ENCODE data around the gene PIN1. TPM values are rescaled to one million over a fixed set of nuclear protein-coding genes. Genes with fewer than 3 reads are reported as not detected.

PIN1 gene
- total and polyA plus RNA-seq, 8 donors, result 15.1 to 92.8 (median 24.1) TPM

GRCh38 chr19:9806803-9807202 is 28.3 kb upstream of the PIN1 start:
- H3K4me3 ChIP-seq, result no peak overlapping the region
- no peak for DNase-seq

DNA sequence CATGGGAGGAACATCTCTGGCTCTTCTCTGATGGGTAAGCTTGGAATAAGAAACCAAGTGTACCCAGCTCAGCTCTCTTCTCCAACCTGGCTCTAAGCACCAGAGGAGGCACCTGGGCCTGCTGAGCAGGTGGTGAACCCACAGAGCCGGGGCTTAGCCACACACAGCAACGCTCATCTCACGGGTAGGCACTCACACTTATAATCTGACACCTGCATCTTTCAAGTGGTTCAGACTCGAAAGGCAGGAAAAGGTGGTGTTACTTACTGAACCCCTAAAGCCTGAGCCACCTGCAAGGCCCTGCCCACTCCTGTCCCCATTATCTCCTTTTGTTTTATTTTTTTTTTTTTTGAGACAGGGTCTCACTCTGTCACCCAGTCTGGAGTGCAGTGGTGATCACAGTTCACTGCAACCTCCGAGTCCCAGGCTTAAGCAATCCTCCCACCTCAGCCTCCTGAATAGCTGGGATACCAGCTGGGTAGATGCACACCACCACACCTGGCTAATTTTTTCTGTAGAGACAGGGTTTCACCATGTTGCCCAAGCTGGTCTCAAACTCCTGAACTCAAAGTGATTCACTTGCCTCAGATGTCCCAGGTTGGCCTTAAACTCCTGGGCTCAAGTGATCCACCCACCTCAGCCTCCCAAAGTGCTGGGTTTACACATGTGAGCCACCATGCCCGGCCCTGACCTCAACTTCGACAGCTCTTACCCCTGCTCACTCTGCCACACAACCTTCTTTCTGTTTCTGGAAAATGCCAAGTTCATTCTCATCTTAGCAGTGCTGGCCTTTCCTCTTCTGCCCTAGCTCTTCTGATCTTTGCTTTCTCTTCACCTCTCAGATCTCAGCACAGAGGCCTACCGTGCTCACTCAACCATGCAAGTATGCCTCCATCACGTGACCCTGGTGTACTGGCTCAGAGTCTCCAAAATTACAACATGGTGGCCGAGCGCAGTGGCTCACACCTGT is 26.0 kb upstream of the PIN1 start:
- intact Hi-C loops (cut with DNase I), result no loop called here
- DNase-seq (no peak), ATAC-seq (no peak), FAIRE-seq (no peak)
- Histone ChIP-seq H3K36me3 (peaks cover 0 to 25% (median 10%) of the 10 kb centered on the region in 3 donors), H3K27ac (no peak overlapping the region), H3K27me3 (no peaks in the 10 kb centered on the region), H3K4me1 (no peaks in the 10 kb centered on the region), H3K9me3 (no peaks in the 10 kb centered on the region), H3K4me3 (no peak overlapping the region)
- 90 to 96% methylated on average over 11 of the region's 11 CpGs for WGBS, 2 donors
- no peak for TF ChIP-seq CTCF (IDR thresholded peaks at IDR 0.05)

More at GRCh38 chr19:9806803-9807202, 28.3 kb upstream of the PIN1 start:
- H3K9me3 ChIP-seq, result no peaks in the 10 kb centered on the region
- ATAC-seq (no peak), FAIRE-seq (no peak)
- H3K4me1 ChIP-seq, result no peaks in the 10 kb centered on the region
- H3K36me3 ChIP-seq, result peaks cover 0 to 25% (median 10%) of the 10 kb centered on the region in 3 donors
- no peaks in the 10 kb centered on the region for H3K27me3 ChIP-seq
- intact Hi-C loops (cut with DNase I), result no loop called here
- TF ChIP-seq CTCF (IDR thresholded peaks at IDR 0.05), result no peak
- H3K27ac ChIP-seq, result no peak overlapping the region
- 91 to 92% methylated on average over 3 of the region's 3 CpGs for whole genome bisulfite sequencing, 2 donors

DNA sequence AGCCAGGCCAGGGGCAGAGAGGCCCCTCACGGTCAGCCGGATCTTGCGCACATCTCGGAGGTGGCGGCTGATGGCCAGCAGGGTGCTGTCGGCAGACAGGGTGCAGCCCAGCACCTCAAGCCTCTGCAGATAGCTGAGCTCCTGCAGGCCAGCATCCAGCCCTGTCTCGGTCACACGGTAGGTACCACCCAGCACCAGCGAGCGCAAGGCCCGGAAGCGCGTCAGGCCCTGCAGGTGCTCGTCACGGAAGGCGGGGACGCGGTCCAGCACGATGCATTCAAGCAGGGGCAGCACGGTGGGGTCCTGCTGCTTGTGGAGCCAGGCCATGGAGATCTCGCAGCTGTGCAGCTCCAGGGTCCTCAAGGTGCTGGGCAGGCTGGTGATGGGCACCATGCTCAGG is 24.0 kb upstream of the PIN1 start:
- no peak for TF ChIP-seq CTCF (IDR thresholded peaks at IDR 0.05)
- no peak for FAIRE-seq
- H3K4me3 ChIP-seq, result no peak overlapping the region
- peaks cover 0 to 25% (median 10%) of the 10 kb centered on the region in 3 donors for H3K36me3 ChIP-seq
- H3K27ac ChIP-seq, result no peak overlapping the region
- no peaks in the 10 kb centered on the region for H3K9me3 ChIP-seq
- peak in 1 of 6 donors; percentile 65 for DNase-seq
- no peak for ATAC-seq
- H3K4me1 ChIP-seq, result no peaks in the 10 kb centered on the region
- intact Hi-C loops (cut with DNase I), result no loop called here
- 97 to 99% methylated on average over 21 of the region's 21 CpGs for WGBS, 2 donors
- H3K27me3 ChIP-seq, result no peaks in the 10 kb centered on the region

- FAIRE-seq, result no peak
These were observed 16.9 kb upstream of the PIN1 start for GRCh38 chr19:9818175-9818733.

More at GRCh38 chr19:9818175-9818733, 16.9 kb upstream of the PIN1 start:
- TF ChIP-seq CTCF (IDR thresholded peaks at IDR 0.05), result no peak
- peak in 1 of 6 donors; percentile 82 for DNase-seq
- 3 to 4% methylated on average over 34 to 39 of the region's 39 CpGs for WGBS, 2 donors
- peak overlapping the region; percentile 61 to 99 (median 82) for H3K4me3 ChIP-seq
- intact Hi-C loops (cut with DNase I), result no loop called here
- no peaks in the 10 kb centered on the region for H3K9me3 ChIP-seq
- no peaks in the 10 kb centered on the region for H3K27me3 ChIP-seq
- H3K27ac ChIP-seq, result peak overlapping the region; percentile 87 to 94 (median 91)
- H3K36me3 ChIP-seq, result no peaks in the 10 kb centered on the region
- peaks cover 7 to 14% (median 8%) of the 10 kb centered on the region in 3 donors for H3K4me1 ChIP-seq
- ATAC-seq, result no peak
